HG03196 (cell line): ENCODE data around the gene RRH.

Experiments used
- ATAC-seq: cut with Tn5 transposase; IDR thresholded peaks from one replicate; pipeline ENCODE4 v1.9.1; 2021; ENCODE audit not compliant: unreplicated experiment

Gene RRH

GRCh38 chr4:109879636-109880314, 52.0 kb downstream of the RRH start:
- no peak for ATAC-seq

GRCh38 chr4:109886303-109886702, 58.5 kb downstream of the RRH start:
- no peak for ATAC-seq

DNA sequence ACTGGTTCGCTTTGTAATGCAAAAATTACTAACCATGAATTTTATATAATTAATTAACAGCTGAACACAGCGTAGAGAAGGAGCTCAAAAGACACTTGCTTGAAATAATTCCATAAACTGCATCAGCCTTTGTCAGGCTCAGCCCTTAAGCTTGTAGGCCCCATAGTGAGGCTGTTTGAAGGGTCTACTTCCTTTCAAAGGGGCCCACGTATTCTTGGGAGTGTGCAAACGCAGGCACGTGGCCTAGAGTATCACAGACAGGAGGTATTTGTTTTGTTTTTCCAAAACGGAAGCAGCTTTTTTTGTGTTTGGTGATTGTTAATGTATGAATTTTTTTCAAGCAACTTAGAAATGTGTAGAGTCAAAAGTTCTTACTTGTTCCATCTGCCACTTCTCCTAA, 59.3 kb downstream of the RRH start:
- no peak for ATAC-seq

GRCh38 chr4:109890076-109890475, 62.3 kb downstream of the RRH start:
- no peak for ATAC-seq
